HG02571 (cell line): Measurements from ENCODE around the gene NFAT5.
"Not testable (repeated sequence)": the region's sequence is repeated elsewhere in the genome, so short reads cannot be mapped to it uniquely, and the experiment has no call there.

Experiments used
- ATAC-seq: cut with Tn5 transposase; IDR thresholded peaks from one replicate; pipeline ENCODE4 v1.9.1; 2021; ENCODE audit warnings: mild to moderate bottlenecking, moderate library complexity; ENCODE audit not compliant: unreplicated experiment

Gene NFAT5

GRCh38 chr16:69546663-69547062, 19.1 kb upstream of the NFAT5 start:
- not testable (repeated sequence) for ATAC-seq

- ATAC-seq, result no peak
Measured at GRCh38 chr16:69553332-69553731, 12.4 kb upstream of the NFAT5 start.

- no peak for ATAC-seq
Measured at GRCh38 chr16:69554495-69554894, 11.3 kb upstream of the NFAT5 start.

GRCh38 chr16:69555437-69555836, 10.3 kb upstream of the NFAT5 start:
- no peak for ATAC-seq

GRCh38 chr16:69555867-69556266, 9.9 kb upstream of the NFAT5 start:
- ATAC-seq, result no peak

- ATAC-seq, result no peak
Measured at GRCh38 chr16:69559164-69559563, 6.6 kb upstream of the NFAT5 start.

GRCh38 chr16:69561367-69561766, 4.4 kb upstream of the NFAT5 start:
- not testable (repeated sequence) for ATAC-seq

GRCh38 chr16:69561901-69562300, 3.9 kb upstream of the NFAT5 start:
- no peak for ATAC-seq

GRCh38 chr16:69562813-69563212, 3.0 kb upstream of the NFAT5 start:
- no peak for ATAC-seq

GRCh38 chr16:69563605-69564580, 1.9 kb upstream of the NFAT5 start:
- no peak for ATAC-seq

- peak; percentile 26 for ATAC-seq
Measured at GRCh38 chr16:69564845-69565670, 708 bp upstream of the NFAT5 start.

GRCh38 chr16:69566240-69566980, 644 bp downstream of the NFAT5 start:
- ATAC-seq, result peak; percentile 19

- no peak for ATAC-seq
Measured at GRCh38 chr16:69566981-69567680, 1.4 kb downstream of the NFAT5 start.

GRCh38 chr16:69568676-69569075, 2.9 kb downstream of the NFAT5 start:
- no peak for ATAC-seq

- not testable (repeated sequence) for ATAC-seq
Measured at GRCh38 chr16:69578771-69579170, 13.0 kb downstream of the NFAT5 start.

- ATAC-seq, result no peak
Measured at GRCh38 chr16:69579783-69580481, 14.2 kb downstream of the NFAT5 start.

- ATAC-seq, result no peak
Measured at GRCh38 chr16:69581297-69581696, 15.5 kb downstream of the NFAT5 start.

GRCh38 chr16:69584493-69584892, 18.7 kb downstream of the NFAT5 start:
- not testable (repeated sequence) for ATAC-seq

GRCh38 chr16:69589434-69590269, 23.9 kb downstream of the NFAT5 start:
- ATAC-seq, result no peak
